ENCODE measurements around the gene TPPP.

Gene TPPP

DNA sequence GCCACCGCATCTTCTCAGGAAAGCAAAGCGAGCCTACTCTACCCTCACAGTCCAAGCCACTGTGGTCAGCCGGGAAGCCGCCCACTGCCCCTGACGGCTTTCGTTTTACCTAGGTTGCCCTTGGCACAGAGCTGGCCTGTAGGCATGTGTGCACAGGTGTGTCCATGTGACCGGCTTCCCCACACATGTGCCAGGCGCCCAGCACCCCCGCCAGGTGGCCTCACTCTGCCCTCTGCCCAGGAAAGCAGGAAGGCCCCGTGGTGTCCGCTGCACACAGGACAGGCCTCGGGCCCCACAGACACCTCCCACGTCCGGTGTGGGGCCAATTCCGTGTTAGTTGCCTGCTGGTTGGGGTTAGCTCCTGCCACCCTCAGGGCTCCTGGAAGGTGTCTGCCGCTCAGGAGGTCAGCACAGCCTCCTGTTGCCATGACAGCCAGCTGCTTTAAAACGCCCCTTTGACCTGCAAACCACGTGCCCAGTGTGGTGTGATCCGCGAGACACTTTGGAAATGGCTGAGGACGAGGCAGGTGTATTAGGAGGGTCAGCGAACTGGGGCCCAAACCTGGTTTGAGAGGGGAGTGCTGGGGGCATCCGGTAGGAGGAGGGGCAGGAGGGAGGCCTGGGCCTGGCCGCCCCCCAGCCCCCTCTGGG is 28.7 kb downstream of the TPPP start:
- DNase-seq, result no peak

DNA sequence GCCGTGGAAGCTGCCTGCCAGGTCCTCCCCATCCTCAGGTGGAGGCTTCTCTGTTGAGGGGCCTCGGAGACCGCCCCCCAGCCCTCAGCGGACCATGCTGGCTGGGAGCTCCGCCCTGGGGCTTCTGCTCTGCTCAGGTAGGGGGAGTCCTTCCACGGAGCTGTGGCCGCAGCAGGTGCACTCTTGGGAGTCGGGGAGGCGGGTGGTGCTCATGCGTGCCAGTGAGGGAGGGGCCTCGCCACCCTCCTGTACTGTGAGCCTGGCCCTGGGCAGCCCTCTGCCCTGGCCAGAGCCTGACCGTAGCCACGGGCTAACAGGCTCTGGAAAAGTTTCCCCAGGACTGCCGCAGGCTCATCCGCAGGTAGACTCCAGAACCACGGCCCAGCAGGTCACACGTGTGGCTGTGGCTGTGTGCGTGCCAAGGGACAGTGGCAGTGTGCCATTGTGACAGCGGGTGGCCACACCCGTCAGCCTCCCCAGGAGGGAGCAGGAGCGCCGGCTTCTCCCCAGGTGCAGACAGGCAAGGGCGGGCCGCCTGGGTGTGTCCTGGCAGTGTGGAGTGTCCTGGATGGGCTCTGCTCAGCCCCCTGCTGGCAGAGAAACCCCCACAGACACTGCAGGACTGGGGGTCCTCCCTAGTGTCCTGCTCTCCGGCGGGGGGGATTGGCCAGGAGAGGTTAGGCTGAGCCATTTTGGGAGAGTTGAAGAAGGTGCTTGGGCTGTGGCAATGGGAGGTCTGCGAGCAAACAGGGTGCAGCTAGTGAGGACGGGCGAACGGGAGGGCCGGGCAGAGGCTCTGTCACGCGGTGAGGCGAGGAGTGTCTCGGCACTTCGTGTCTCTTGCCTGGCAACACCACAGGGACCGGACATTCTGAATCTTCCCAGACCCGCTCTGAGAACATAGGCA is 29.5 kb downstream of the TPPP start:
- DNase-seq, result no peak

- DNase-seq, result no peak
Observed at GRCh38 chr5:662751-663435, 30.3 kb downstream of the TPPP start.

- no peak for DNase-seq
Observed at GRCh38 chr5:661891-662750, 31.0 kb downstream of the TPPP start.

- DNase-seq, result no peak
Observed at GRCh38 chr5:660491-661030, 32.6 kb downstream of the TPPP start.

DNA sequence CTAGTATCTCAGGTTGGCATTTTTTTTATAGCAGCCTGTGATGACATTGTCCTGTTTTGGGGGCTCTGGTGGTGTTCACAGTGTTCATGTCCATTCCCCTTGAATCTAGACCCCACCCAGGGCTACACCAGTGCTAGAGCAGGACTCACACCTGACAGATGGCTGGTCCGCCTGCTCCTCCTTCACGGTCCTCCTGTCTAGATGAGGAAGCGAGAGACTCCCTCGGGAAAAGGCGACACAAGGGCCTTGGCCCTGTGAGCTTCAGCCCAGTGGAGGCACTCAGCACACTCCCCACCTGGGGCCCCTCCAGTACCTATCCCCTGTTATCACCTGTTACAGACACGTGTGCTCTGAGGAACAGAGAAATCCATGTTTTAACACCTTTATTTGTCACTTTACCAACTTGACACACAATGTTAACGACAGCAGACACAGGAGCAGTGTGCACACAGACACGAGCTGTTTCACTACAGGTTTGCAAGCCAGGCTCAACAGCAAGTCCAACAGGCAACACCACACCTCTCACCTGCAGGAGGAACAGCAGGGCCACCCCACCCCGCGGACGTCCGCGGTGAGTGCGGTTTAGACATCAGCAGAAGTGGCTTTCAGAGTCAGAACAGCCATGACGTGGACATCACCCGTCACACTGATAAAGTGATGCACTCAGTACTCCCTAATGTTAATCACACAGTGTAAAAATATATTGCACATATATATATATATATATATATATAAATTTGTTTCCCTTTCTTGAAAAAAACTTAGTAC is 33.5 kb downstream of the TPPP start:
- DNase-seq, result no peak

DNA sequence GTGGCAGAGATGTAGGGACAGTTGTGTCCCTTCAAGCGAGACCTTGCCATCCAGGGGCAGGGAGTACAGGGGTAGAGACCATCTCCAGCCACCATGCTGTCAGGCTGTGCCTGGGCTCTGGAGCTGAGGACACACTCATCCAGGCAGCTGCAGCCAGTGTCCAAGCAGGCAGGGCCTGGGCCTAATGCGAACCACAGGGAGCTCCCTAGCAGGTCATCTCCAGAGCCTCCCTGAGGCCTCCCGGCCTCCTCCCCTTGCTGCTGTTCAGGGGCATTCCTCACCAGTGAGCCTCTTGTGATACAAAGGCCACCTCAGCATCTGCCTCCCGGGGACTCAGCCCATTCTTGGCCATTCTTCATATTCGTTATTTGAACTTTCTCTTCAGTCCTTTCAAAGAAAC is 35.0 kb downstream of the TPPP start:
- no peak for DNase-seq

GRCh38 chr5:657570-657969 is 35.6 kb downstream of the TPPP start:
- peak; percentile 69 to 83 (median 72) for DNase-seq

DNA sequence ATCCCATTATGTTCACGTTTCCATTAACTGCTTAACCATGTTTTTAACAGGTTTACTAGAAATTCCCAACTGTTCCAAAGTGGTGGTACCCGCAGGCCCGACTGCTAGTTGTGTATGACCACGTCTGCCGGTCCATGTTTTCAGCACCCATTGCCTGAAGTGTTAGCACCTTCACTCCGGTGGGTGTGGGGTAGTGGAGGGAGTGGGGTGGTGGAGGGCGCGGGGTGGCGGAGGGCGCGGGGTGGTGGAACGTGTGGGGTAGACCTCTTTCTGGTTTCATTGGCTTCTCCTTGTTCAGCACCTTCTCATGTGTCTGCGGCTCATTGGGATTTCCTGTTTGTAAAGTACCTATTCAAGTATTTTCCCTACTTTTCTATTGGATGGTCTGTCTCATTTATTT is 37.7 kb downstream of the TPPP start:
- no peak for DNase-seq

DNA sequence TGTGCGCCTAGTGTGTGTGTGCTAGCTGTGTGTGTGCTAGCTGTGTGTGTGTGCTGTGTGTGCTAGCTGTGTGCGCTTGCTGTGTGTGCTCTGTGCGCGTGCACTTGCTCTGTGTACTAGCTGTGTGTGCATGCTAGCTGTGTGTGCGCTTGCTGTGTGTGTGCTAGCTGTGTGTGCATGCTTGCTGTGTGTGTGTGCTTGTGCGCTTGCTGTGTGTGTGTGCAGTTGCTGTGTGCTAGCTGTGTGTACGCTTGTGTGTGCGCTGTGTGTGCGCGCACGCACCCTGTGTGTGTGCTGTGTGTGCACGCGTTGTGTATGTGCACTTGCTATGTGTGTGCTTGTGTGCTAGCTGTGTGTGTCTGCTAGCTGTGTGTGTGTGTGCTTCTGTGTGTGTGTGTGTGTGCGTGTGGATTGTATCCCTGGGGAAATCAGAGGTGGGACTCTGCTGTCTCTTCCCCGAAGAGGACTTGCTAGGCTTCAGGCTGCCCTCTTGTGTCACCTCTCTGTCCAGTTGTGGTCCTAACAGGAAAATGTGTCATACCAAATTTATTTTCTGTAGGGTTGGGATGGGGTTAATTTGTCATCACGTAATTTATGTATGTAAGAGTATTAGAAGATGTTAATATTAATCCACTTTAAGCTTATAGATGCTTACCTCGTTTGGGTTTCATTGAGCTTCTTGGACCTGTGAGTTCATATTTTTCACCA is 38.9 kb downstream of the TPPP start:
- no peak for DNase-seq

DNA sequence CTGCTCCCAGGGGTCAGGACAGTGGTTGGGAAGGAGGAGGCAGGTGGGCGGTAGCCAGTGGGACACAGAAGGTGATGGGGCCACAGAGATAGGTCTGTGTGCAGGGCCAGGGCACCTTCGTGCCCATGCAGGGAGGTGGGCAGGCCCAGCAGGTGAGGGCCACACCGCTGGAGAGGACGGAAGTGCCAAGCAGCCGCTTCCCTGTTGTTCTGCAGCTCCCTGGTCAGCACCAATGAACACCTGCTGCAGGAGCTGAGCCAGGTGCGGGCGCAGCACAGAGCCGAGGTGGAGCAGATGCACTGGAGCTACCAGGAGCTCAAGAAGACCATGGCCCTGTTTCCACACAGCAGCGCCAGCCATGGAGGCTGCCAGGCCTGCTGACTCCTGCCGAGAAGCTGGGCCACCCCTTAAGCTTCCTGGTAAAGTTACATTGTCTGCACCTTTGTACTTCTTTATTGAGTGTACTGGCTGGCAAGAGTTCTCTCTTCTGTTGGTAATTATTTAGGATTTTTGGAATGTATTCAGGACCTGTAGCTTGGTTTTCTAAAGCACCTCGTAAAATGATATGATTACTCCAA is 40.3 kb downstream of the TPPP start:
- no peak for DNase-seq

DNA sequence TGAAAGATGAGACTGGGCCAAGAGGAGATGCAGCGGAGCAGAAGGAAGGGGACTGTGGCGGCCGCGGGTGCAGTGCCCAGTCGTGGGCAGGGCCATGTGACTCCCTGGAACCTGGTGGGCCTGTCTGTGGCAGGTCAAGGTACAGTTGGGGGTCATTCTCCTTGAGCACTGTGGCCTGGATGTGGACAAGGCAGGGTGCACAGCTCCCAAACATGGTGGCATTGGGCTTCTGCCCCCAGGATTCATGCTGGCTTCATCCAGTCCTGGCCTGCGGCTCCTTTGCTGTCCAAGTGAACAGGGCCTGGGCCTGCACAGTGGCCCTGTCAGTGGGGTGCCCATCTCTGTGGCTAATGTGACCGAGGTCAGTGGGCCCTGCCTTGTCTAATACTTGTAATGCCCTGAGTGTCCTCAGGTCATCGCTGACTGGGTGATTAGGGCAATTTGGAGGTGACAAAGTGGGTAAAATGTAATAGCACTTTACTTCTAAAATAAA is 41.1 kb downstream of the TPPP start:
- DNase-seq, result no peak

GRCh38 chr5:651296-652022 is 41.7 kb downstream of the TPPP start:
- DNase-seq, result no peak

DNA sequence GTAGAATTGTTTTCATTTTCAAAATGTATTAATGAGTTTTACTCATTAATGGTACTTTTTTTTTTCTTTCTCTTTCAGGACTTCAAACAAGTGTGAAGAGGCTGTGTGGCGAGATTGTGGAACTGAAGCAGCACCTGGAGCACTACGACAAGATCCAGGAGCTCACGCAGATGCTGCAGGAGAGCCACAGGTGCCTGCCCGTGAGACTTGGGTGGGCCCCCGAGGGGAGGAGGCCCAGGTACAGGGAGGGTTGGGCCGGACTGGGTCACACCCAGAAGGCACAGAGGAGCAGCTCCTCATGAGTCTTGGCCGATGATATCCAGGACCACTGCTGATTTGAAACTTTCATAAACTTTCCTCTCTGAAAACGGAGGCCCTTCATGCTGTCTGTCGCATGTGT is 45.4 kb downstream of the TPPP start:
- no peak for DNase-seq

GRCh38 chr5:647311-647710 is 45.8 kb downstream of the TPPP start:
- DNase-seq, result no peak

GRCh38 chr5:646396-647201 is 46.6 kb downstream of the TPPP start:
- DNase-seq, result no peak

DNA sequence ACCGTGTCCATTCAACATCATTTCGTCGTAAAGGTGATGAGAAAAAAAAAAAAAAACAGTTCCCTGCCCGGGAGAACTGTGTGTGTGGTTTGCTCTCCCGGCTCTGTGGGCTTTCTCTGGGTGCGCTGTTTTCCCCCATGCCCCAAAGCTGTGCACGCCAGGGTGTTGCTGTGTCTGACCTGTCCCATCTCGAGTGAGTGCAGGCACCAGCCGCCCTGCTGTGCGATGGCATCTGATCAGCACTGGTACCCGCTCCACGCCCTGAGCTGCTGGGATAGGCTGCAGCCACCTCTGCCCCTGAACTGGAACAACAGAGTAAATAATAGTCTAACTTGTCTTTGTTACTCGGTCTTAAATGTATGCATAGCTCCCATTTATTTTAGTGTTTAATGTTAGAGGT is 47.7 kb downstream of the TPPP start:
- DNase-seq, result no peak

GRCh38 chr5:644971-645370 is 48.2 kb downstream of the TPPP start:
- DNase-seq, result no peak

- no peak for DNase-seq
Observed at GRCh38 chr5:644509-644908, 48.6 kb downstream of the TPPP start.

Data from suppressor macrophage (primary cell).